Ovary (tissue), 3 donors: Measurements from ENCODE around the gene SSR4.

ENCODE experiments used
- EP300 ChIP-seq: sonication (generic); formaldehyde crosslinking; IDR thresholded peaks from one replicate; pipeline ENCODE4 v1.6.1; 2017; ENCODE audit warnings: antibody characterized with exemption
- TF ChIP-seq, protein P1 (sequence below), 3 donors: fragments of 450-650 bp in 2 of 3; fragments of 200-600 bp in 1 of 3; IDR thresholded peaks; one replicate each; pipeline versions ENCODE4 v1.5.1 to v1.8.0; 2016 to 2022; ENCODE audit warnings: antibody characterized with exemption in 3 of 3, mild to moderate bottlenecking in 1 of 3
- donor health status: DM: no; HTN: no; CAD: no.

DNA sequence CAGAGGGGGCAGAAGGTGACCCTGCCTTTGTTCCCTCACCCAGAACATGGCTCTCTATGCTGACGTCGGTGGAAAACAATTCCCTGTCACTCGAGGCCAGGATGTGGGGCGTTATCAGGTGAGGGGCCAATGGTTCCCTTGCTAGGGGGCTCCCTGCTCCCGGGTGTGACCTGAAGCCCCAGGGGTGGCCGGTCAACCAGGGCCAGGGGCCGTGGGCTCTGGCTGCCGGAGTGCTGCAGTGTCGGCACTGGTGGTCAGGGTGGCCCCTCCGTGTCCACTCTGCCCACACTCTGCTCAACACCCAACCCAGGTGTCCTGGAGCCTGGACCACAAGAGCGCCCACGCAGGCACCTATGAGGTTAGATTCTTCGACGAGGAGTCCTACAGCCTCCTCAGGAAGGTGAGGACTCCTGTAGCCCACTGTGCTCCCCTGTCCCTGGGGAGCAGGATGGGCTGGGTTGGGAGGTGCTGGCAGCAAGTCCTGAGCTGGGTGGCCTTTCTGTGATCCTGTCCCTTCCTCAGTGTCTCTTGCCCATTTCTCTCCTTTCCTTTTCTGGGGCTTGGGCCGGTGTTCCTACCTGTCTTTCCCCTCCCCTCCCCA is 3.0 kb downstream of the SSR4 start:
- TF ChIP-seq, protein P1, sequence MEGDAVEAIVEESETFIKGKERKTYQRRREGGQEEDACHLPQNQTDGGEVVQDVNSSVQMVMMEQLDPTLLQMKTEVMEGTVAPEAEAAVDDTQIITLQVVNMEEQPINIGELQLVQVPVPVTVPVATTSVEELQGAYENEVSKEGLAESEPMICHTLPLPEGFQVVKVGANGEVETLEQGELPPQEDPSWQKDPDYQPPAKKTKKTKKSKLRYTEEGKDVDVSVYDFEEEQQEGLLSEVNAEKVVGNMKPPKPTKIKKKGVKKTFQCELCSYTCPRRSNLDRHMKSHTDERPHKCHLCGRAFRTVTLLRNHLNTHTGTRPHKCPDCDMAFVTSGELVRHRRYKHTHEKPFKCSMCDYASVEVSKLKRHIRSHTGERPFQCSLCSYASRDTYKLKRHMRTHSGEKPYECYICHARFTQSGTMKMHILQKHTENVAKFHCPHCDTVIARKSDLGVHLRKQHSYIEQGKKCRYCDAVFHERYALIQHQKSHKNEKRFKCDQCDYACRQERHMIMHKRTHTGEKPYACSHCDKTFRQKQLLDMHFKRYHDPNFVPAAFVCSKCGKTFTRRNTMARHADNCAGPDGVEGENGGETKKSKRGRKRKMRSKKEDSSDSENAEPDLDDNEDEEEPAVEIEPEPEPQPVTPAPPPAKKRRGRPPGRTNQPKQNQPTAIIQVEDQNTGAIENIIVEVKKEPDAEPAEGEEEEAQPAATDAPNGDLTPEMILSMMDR (IDR thresholded peaks at IDR 0.05): no peak
- no peak for TF ChIP-seq EP300
